Measurements from ENCODE around the gene CIITA.
"Not testable (repeated sequence)": the region's sequence is repeated elsewhere in the genome, so short reads cannot be mapped to it uniquely, and the experiment has no call there.

CIITA gene

DNA sequence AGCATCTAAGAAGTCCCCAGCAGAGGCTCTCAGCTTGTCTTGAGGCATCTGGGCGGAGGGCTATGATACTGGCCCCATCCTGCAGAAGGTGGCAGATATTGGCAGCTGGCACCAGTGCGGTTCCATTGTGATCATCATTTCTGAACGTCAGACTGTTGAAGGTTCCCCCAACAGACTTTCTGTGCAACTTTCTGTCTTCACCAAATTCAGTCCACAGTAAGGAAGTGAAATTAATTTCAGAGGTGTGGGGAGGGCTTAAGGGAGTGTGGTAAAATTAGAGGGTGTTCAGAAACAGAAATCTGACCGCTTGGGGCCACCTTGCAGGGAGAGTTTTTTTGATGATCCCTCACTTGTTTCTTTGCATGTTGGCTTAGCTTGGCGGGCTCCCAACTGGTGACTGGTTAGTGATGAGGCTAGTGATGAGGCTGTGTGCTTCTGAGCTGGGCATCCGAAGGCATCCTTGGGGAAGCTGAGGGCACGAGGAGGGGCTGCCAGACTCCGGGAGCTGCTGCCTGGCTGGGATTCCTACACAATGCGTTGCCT lies at the start of gene CIITA:
TSS of gene CIITA (plus strand) at position 404 of the 543 bp plus-strand sequence. CDS start at position 533, 129 bp downstream.
- DNase-seq: no peak

DNA sequence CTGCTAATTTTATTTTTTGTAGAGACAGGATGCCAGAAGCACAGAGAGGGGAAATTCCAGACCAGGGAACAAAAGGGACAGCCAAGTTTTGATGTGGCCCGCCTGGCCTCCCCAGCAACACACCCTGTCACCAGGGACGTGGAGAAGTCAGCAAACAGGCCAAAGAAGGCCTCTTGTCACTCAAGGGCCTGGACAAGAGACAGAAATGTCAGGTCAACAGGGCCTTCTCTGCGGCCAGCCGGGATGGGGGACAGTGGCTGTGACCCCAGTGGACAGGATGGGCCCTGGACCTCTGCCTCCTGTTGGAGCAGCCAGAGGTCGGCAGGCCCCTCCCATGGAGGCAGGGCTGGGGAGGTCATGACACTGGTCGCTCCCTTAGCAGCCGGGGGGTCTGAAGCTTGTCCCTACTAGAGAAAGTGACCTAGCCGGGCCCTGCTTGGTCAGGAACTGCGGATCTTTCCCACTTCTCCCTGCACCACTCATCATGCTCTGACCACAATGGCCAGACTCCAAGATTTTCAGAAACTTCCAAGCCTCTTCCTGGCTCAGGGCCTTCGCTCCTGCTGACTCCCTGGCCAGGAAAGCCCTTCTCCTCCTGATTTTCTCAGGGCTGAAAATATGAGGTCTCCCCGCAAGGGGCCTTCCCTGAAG lies 49.2 kb upstream of the CIITA start:
- DNase-seq: no peak

DNA sequence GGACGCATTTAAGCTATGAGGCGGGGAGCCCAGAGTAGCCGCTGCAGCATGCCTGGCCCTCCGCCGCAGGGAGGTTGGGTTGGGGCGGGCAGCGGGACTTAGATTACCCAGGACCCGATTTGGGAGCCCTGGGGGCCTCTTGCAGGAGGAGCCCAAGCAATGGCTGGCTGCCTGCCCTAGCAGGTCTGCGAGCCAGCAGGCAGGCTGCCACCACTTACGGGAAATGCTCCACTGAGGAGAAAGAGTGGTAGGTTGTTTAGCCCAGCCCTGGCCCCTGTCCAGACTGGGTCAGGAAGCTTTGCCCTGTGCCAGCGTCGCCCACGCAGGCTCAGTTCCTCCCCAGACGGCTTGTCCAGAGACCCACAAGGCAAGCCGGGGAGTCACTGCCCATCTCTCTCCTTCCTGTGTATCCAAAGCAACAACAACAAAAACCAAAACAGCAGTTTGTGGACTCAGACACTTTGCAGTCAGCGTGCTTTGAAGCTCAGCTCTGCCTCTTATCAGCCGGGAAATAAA lies 48.1 kb upstream of the CIITA start:
- no peak for DNase-seq

GRCh38 chr16:10829390-10830098 lies 47.5 kb upstream of the CIITA start:
- DNase-seq: not testable (repeated sequence)

- not testable (repeated sequence) for DNase-seq
Observed at GRCh38 chr16:10830240-10830639, 46.8 kb upstream of the CIITA start.

DNA sequence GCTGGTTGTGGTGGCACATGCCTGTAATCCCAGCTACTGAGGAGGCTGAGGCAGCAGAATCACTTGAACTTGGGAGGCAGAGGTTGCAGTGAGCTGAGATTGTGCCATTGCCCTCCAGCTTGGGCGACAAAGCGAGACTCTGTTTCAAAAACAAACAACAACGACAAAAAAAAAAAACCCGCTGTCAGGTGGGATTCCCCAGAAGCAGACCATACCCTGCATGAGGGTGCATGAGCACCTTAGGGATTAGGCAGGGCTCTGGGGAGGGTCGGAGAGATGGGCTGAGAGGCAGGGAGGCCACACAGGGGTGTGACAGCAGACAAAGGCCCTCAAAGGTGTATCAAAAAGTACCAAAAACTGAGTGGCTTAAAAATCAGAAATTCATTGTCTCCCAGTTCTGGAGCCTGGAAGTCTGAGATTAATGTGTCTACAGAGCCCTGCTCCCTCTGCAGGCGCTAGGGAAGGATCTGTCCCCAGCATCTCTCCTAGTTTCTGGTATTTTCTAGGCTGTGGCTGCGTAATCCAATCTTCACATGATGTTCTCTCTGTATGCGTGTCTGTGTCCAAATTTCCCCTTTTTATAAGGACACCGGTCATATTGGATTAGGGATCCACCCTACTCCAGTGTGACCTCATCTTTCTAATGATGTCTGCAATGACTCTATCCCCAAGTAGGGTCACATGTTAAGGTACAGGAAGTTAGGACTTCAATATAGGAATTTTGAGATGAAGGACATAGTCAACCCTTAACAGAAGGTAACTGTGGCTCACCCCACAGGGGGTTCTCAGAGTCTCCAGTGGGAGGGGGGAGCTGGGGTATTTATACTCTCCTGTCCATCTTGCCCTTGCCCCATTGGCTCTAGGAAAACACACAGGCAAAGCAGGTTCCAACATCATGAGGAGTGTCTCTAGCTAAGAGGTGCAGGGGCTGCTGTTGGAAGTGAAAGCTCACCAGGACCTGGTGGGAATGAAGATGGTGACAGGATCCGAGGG lies 44.8 kb upstream of the CIITA start:
- no peak for DNase-seq

- DNase-seq: no peak
Observed at GRCh38 chr16:10833271-10833670, 43.7 kb upstream of the CIITA start.

DNA sequence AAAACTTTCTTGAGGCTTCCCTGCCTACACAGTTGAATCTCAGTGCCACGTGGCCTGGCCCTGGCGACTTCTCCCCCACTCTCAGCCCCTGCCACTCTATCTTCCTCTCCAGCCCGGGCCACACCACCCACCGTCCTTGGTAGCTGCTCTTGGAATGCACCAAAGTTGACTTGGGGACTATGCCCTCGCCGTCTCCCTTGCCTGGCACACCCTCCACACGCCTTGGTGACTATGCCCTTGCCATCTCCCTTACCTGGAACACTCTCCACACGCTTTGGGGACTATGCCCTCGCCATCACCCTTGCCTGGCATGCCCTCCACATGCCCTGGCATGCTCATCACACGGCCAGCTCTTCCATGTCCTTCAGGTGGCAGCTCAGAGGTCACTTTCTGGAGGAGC lies 42.9 kb upstream of the CIITA start:
- DNase-seq: no peak

GRCh38 chr16:10834766-10835165 lies 42.2 kb upstream of the CIITA start:
- no peak for DNase-seq

DNA sequence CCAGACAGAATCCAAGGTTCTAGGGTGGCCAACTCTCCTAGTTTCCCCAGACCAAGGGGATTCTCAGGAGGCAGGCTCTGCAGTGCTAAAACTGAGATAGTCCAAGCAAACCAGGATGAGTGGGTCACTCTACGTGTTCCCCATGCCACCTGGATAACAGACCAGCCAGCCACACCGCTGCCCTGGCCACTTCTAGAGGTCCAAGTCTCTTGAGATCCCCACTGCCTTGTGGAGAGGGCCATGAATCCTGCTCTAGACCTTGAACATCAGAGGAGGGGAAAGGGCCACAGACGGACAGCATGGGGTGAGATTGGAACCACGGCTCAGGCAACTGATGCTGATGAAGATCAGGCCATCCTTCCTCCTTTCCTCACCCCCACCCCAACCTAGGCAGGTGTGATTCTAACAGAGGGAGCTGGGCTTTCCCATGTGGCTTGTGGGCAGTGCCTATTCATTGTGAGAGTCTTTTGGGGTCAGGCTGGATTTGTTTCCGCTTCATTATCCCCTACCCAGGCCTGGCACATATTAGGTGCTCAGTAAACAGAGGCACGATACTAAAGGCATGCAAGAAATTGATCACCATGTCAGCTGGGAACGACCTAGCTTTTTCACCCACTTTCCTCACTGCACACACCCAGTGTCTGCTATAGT lies 41.6 kb upstream of the CIITA start:
- DNase-seq: no peak

- no peak for DNase-seq
Observed at GRCh38 chr16:10836174-10836853, 40.7 kb upstream of the CIITA start.

DNA sequence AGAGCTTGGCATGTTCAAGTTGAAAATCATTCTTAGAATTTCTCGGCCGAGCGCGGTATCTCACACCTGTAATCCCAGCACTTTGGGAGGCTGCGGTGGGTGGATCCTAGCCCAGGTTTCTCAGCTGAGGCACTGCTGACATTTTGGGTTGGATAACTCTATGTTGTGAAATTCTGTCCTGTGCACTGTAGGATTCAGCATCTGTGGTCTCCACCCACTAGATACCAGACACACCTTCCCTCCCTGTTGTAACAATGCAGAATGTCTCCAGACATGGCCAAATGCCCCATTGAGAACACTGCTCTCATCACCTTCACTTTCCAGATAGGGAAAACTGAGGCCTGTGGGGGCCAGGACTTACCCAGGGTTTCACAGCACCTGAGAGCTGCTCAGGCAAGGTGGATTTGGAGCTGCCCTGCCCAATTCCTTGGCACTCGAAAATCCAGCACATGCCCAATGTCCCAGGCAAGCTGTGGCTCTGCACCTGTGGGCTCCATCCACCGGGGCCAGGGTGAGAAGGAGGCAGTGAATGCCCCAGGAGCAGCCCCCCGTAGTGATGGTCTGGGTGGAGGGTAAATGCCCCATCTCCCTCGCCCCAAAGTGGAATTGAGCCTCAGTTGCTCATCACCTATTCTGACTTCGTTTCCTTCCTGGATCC lies 38.3 kb upstream of the CIITA start:
- DNase-seq: no peak

DNA sequence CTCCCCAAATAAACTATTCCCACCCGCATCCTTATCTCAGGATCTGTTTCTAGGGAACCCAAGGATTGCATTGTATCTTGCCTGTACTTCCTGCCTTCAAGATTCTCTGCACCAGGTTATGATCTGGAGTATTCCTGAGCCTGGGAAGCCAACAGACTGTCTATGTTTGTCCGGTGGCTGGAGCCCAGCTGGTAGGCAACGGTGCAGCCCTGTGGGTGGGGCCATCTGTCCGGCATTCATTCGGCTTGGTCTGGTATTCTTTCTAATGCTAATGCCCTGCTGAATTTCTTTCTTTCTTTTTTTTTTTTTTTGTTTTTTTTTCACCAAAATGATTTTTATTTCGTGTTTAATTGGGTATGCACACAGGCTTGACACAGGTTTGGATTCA lies 37.7 kb upstream of the CIITA start:
- no peak for DNase-seq

GRCh38 chr16:10840703-10841102 lies 36.3 kb upstream of the CIITA start:
- DNase-seq: no peak

GRCh38 chr16:10846213-10846998 lies 30.6 kb upstream of the CIITA start:
- no peak for DNase-seq

DNA sequence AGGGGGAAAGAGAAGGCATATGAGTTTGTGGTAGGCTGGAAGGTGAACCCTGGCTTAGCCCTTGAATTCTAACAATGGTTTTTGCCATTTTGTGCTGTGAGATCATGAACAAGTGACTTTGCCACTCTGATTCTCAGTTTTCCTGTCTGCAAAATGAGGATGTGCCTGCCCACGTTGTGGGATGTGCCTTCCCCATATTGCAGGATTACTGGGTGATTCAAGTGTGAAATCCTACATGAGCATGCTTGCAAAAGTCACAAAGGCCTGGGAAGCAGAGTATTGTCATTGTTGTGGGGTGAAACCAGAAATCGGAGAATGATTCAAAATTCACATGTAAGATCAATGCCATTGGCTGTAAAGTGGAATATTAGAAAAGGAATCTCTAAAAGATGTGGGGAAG lies 29.8 kb upstream of the CIITA start:
- no peak for DNase-seq

DNA sequence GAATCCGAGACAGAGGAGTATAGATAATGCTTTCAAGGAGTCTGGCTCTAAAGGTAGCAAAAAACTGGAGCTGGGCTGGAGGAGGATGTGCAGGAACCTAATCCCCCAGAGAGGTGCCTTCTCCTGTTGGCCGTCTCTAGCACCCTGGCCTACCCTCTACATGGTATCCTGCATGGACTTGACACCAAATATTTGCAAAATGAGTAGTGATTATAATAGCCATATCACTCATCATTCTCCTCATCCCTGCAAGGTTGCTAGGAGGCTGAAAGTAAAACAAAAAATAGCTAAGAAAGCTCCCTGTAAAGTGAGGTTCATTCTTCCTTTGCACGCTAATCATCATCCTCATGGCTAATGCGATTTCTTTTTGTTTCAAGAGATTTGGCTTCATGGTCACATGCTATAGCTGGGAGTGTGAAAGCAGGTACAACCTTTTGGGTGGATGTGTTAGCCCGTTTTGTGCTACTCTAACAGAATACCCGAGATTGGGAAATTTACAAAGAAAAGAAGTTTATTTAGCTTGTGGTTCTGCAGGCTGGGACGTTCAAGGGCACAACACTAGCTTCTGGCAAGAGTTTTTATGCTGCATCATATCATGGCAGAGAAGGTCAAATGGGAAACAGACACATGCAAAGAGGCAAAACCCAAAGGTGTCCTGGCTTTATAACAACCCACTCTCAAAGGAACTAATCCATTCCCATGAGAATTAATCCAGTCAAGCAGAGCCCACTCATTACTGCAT lies 27.1 kb upstream of the CIITA start:
- DNase-seq: no peak

GRCh38 chr16:10850478-10850850 lies 26.5 kb upstream of the CIITA start:
- DNase-seq: no peak

- DNase-seq: no peak
Observed at GRCh38 chr16:10851512-10851911, 25.5 kb upstream of the CIITA start.

DNA sequence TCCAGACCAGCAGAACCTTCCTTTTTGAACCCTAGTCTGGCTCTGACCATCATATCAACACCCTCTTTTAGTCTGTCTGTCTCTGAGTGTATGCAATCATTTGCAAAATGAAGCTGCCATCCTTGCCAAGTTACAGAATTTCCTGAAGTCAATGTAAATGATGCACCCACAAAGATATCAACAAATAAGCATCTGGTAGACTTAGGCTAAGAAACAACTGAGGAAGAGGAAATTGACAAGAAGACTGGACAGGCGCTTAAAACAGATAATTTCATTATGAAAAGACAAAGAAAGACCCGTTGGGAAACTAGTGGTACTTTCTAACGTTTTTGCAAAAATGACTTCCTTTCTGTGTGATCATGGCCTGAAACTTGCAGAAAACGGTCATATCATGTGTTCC lies 24.7 kb upstream of the CIITA start:
- no peak for DNase-seq

All from retina (tissue), 1 donor.